ENCODE measurements around the gene PRKAG3.

Gene PRKAG3

DNA sequence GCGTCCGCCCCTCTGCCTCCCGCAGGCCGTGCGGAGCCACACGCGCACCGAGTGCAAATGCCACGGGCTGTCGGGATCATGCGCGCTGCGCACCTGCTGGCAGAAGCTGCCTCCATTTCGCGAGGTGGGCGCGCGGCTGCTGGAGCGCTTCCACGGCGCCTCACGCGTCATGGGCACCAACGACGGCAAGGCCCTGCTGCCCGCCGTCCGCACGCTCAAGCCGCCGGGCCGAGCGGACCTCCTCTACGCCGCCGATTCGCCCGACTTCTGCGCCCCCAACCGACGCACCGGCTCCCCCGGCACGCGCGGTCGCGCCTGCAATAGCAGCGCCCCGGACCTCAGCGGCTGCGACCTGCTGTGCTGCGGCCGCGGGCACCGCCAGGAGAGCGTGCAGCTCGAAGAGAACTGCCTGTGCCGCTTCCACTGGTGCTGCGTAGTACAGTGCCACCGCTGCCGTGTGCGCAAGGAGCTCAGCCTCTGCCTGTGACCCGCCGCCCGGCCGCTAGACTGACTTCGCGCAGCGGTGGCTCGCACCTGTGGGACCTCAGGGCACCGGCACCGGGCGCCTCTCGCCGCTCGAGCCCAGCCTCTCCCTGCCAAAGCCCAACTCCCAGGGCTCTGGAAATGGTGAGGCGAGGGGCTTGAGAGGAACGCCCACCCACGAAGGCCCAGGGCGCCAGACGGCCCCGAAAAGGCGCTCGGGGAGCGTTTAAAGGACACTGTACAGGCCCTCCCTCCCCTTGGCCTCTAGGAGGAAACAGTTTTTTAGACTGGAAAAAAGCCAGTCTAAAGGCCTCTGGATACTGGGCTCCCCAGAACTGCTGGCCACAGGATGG lies 42.0 kb upstream of the PRKAG3 start:
- Histone ChIP-seq H3K27me3 (no peaks in the 10 kb centered on the region), H3K4me3 (ENCODE audit: low read depth, low read length) (no peak overlapping the region), H3K36me3 (no peaks in the 10 kb centered on the region), H3K4me1 (peaks cover 32% of the 10 kb centered on the region), H3K9me3 (no peaks in the 10 kb centered on the region)
- TF ChIP-seq, protein P1, sequence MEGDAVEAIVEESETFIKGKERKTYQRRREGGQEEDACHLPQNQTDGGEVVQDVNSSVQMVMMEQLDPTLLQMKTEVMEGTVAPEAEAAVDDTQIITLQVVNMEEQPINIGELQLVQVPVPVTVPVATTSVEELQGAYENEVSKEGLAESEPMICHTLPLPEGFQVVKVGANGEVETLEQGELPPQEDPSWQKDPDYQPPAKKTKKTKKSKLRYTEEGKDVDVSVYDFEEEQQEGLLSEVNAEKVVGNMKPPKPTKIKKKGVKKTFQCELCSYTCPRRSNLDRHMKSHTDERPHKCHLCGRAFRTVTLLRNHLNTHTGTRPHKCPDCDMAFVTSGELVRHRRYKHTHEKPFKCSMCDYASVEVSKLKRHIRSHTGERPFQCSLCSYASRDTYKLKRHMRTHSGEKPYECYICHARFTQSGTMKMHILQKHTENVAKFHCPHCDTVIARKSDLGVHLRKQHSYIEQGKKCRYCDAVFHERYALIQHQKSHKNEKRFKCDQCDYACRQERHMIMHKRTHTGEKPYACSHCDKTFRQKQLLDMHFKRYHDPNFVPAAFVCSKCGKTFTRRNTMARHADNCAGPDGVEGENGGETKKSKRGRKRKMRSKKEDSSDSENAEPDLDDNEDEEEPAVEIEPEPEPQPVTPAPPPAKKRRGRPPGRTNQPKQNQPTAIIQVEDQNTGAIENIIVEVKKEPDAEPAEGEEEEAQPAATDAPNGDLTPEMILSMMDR (IDR thresholded peaks at IDR 0.05; ENCODE audit: low read depth, low read length), result no peak
- DNase-seq, result no peak

DNA sequence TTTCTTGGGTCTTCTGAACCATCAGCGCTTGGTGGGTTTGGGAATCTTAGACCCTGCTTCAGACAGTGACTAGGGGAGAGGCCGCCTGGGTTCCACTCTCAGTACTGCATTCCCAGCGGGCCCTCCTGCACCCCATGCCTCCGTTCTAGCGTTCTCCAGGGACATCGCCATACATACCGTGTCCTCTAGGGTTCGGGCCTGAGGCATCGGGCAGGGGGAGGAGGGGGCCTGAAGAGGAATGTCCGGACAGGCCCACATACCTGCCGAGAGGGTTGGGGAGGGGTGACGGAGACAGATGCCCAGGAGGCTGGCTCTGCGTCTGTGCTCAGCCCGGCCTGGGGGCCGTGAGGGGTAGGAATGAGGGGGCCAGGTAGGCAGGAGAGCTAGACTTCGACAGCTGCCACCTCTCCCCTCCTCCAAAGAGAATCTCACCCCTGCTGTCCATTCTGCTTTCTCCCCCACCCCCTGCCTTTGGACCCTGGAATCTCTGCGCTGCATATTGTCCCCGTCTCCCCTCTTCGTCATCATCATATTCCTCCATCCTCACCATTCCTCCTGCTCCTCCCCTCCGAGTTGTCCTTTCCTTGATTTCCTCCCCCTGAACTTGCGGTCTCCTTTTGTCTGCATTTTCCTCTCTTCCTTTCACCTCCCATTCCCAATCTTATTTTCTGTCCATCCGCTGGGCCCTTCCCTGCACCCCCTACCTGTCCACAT lies 41.2 kb upstream of the PRKAG3 start:
- TF ChIP-seq, protein P1 (IDR thresholded peaks at IDR 0.05; ENCODE audit: low read depth, low read length), result no peak
- no peaks in the 10 kb centered on the region for H3K36me3 ChIP-seq
- no peak for DNase-seq
- peaks cover 35% of the 10 kb centered on the region for H3K4me1 ChIP-seq
- no peaks in the 10 kb centered on the region for H3K9me3 ChIP-seq
- no peaks in the 10 kb centered on the region for H3K27me3 ChIP-seq
- no peak overlapping the region for H3K4me3 ChIP-seq (ENCODE audit: low read depth, low read length)

DNA sequence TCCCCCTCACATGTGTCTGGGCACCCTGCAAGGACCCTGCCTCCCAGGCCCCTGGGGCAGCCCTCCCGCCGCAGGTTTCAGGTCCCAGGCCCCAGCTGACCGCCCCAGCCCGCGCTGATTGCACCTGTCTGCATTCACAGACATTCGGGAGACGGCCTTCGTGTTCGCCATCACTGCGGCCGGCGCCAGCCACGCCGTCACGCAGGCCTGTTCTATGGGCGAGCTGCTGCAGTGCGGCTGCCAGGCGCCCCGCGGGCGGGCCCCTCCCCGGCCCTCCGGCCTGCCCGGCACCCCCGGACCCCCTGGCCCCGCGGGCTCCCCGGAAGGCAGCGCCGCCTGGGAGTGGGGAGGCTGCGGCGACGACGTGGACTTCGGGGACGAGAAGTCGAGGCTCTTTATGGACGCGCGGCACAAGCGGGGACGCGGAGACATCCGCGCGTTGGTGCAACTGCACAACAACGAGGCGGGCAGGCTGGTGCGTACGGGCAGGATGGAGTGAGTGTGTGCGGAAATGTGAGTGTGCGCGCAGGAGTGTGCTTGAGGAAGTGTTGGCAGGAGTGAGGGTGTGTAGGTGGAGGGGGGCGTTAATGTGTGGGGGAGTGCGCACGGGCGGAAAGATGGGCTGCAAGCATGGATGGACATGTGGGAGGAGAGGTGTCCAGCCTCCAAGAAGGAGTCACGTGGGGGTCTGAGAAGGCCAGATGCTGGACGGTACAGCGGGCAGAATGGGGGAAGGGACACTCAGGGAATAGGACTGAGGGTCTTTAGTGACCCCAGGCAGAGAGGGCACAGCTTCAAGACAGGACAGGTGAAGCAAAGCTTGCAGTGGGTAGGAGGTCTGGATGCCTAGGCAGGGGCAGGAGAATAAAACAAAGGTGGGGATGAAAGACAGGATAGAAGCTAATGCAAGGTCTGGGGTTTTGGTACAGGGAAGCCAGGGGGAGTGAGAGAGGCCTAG lies 40.0 kb upstream of the PRKAG3 start:
- TF ChIP-seq, protein P1 (IDR thresholded peaks at IDR 0.05; ENCODE audit: low read depth, low read length), result no peak
- H3K4me3 ChIP-seq (ENCODE audit: low read depth, low read length), result no peak overlapping the region

DNA sequence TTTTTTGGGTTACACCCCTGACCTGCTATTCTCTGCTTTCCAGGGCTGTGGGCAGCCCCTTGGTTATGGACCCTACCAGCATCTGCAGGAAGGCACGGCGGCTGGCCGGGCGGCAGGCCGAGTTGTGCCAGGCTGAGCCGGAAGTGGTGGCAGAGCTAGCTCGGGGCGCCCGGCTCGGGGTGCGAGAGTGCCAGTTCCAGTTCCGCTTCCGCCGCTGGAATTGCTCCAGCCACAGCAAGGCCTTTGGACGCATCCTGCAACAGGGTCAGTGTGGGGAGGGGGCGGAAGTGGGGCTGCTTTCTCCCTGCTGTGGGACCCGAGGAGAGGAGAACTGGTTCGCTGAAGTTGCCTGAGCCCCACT lies 39.4 kb upstream of the PRKAG3 start:
- H3K9me3 ChIP-seq, result no peaks in the 10 kb centered on the region
- TF ChIP-seq, protein P1 (IDR thresholded peaks at IDR 0.05; ENCODE audit: low read depth, low read length), result no peak
- H3K36me3 ChIP-seq, result no peaks in the 10 kb centered on the region
- H3K4me3 ChIP-seq (ENCODE audit: low read depth, low read length), result no peak overlapping the region
- no peak for DNase-seq
- H3K27me3 ChIP-seq, result no peaks in the 10 kb centered on the region
- peaks cover 29% of the 10 kb centered on the region for H3K4me1 ChIP-seq

More for the DNA sequence above, 40.0 kb upstream of the PRKAG3 start:
- H3K4me1 ChIP-seq, result peaks cover 31% of the 10 kb centered on the region
- H3K9me3 ChIP-seq, result no peaks in the 10 kb centered on the region
- no peaks in the 10 kb centered on the region for H3K36me3 ChIP-seq
- DNase-seq, result no peak
- no peaks in the 10 kb centered on the region for H3K27me3 ChIP-seq

DNA sequence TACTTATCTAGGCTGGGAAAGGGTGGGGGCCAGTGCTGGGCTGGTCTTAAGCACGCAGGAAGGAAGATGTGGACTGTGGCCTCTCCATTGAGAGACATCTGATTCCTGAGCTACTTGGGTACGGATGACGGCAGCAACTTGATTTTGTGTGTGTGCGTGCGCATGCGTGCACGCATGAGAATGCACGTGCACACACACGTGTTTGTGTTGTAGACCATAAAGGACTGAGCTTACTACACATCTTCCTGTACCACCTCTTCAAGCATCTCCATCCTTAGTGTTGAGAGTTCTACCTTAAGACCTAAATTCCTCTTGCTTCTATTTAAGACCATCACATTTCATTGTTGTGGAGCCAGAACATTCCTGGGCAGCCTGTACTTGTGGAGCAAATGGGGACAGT lies 37.5 kb upstream of the PRKAG3 start:
- Histone ChIP-seq H3K27me3 (no peaks in the 10 kb centered on the region), H3K4me3 (ENCODE audit: low read depth, low read length) (no peak overlapping the region), H3K9me3 (no peaks in the 10 kb centered on the region), H3K36me3 (no peaks in the 10 kb centered on the region), H3K4me1 (peaks cover 26% of the 10 kb centered on the region)
- DNase-seq, result no peak
- TF ChIP-seq, protein P1 (IDR thresholded peaks at IDR 0.05; ENCODE audit: low read depth, low read length), result no peak
